Panc1 (cell line): ENCODE results near the gene REXO4. TPM values are rescaled to one million over a fixed set of nuclear protein-coding genes. Genes with fewer than 3 reads are reported as not detected.

ENCODE experiments used
- ATAC-seq: fragments of 200-7000 bp; cut with Tn5 transposase; 2 replicates; pipeline ENCODE4 v1.9.1; 2020; ENCODE audit warnings: mild to moderate bottlenecking, moderate library complexity
- BruUV-seq: library from RNA; stranded (reverse); fragments of 400-500 nt; replicated peaks from 2 replicates; lab custom pipeline; 2021; lab: Mats Ljungman, UMichigan
- CTCF ChIA-PET: fragments of 300-600 bp; sonication (Branson Sonifier 250); formaldehyde crosslinking; loops from one replicate; lab custom pipeline; 2022; ENCODE audit warnings: antibody characterized with exemption; lab: Charles Lee
- POLR2A ChIA-PET: fragments of 300-600 bp; sonication (Branson Sonifier 250); formaldehyde crosslinking; loops from one replicate; lab custom pipeline; 2022; ENCODE audit warnings: antibody characterized with exemption; lab: Charles Lee
- DNase-seq: peaks from one replicate; pipeline ENCODE4 v3.0.0-alpha.2; 2010; ENCODE audit warnings: low read depth, low spot score
- H3K27ac ChIP-seq: 2 replicates; pipeline ENCODE4 v1.5.1; 2011; ENCODE audit warnings: mild to moderate bottlenecking, low read length, inconsistent platforms
- H3K27me3 ChIP-seq: fragments of 200-500 bp; sonication (Bioruptor generic); 2 replicates; pipeline ENCODE4 v1.6.0; 2014; ENCODE audit warnings: low read length, inconsistent platforms; ENCODE audit not compliant: control insufficient read depth, insufficient read depth
- H3K36me3 ChIP-seq: fragments of 200-500 bp; sonication (Bioruptor generic); 2 replicates; pipeline ENCODE4 v1.5.1; 2014; ENCODE audit warnings: inconsistent platforms, mild to moderate bottlenecking, low read length, moderate library complexity; ENCODE audit not compliant: control insufficient read depth, insufficient read depth
- H3K4me1 ChIP-seq: 2 replicates; pipeline ENCODE4 v1.5.1; 2011; ENCODE audit warnings: inconsistent platforms, mild to moderate bottlenecking, low read length, moderate library complexity; ENCODE audit not compliant: control insufficient read depth, insufficient read depth
- H3K4me3 ChIP-seq, 2 experiments: 2 replicates each; pipeline ENCODE4 v1.5.1; 2011 to 2012; ENCODE audit warnings: low read depth in 2 of 2, low read length in 2 of 2, mild to moderate bottlenecking in 2 of 2, inconsistent platforms in 1 of 2, moderate library complexity in 1 of 2
- H3K9me3 ChIP-seq: fragments of 200-500 bp; sonication (Bioruptor generic); 2 replicates; pipeline ENCODE4 v1.5.1; 2014; ENCODE audit warnings: low read depth, mild to moderate bottlenecking, inconsistent platforms, low read length, moderate library complexity; ENCODE audit not compliant: control insufficient read depth, insufficient read depth
- CTCF ChIP-seq: fragments of 450-650 bp; IDR thresholded peaks from 2 replicates; pipeline ENCODE4 v1.5.1; 2017; ENCODE audit warnings: mild to moderate bottlenecking
- POLR2AphosphoS5 ChIP-seq: IDR thresholded peaks from 2 replicates; pipeline ENCODE4 v1.6.1; 2012; ENCODE audit warnings: mild to moderate bottlenecking, low read depth, low read length, moderate library complexity
- REST ChIP-seq, 2 experiments: IDR thresholded peaks; 2 replicates each; pipeline ENCODE4 v1.6.1; 2011 to 2012; ENCODE audit warnings: low read depth in 2 of 2, control low read depth in 1 of 2, low read length in 1 of 2, mild to moderate bottlenecking in 1 of 2, moderate library complexity in 1 of 2; ENCODE audit not compliant: insufficient read depth in 1 of 2
- SIN3A ChIP-seq: IDR thresholded peaks from 2 replicates; pipeline ENCODE4 v1.6.1; 2012; ENCODE audit warnings: low read depth, mild to moderate bottlenecking, low read length, moderate library complexity, borderline replicate concordance; ENCODE audit not compliant: insufficient read depth
- TCF7L2 ChIP-seq: IDR thresholded peaks from 2 replicates; pipeline ENCODE4 v1.6.1; 2011; ENCODE audit warnings: mild to moderate bottlenecking, low read depth, low read length, inconsistent platforms
- in situ Hi-C: cut with HindIII; loops from 2 replicates; pipeline ENCODE4 v1.10.0; 2016; ENCODE audit warnings: low sequenced_read_pairs, low pct_unique_long_range_greater_than_20kb
- intact Hi-C: fragments of 100-400 bp; cut with micrococcal nuclease; formaldehyde crosslinking; loops from one replicate; pipeline ENCODE4 v1.10.0; 2022; ENCODE audit not compliant: unreplicated experiment
- total RNA-seq: library from RNA; stranded (reverse); gene quantifications from one replicate; pipeline ENCODE4 v1.2.1, GENCODE V29; 2021; ENCODE audit not compliant: unreplicated experiment

Gene REXO4
- total RNA-seq, 1 experiment from 2014 or later, result 19.9 TPM

- POLR2A ChIA-PET, result no interaction called here
- Histone ChIP-seq H3K9me3 (no peaks in the 10 kb centered on the region), H3K4me3 (no peak overlapping the region), H3K27me3 (no peaks in the 10 kb centered on the region), H3K4me1 (peaks cover 13% of the 10 kb centered on the region), H3K27ac (no peak overlapping the region), H3K36me3 (peaks cover 6% of the 10 kb centered on the region; the same call in 1 of the 2 replicates)
- ATAC-seq, result no peak
- in situ Hi-C loops (no loop called here), intact Hi-C loops (no loop called here)
- DNase-seq, result no peak
- CTCF ChIA-PET, result no interaction called here
- TF ChIP-seq REST (IDR thresholded peaks at IDR 0.05; ENCODE audit: insufficient read depth in 1 of 2, low read depth in 2 of 2, low read length in 1 of 2), result no peak
- BruUV-seq, result no TSS peak
Observed at GRCh38 chr9:133368249-133368881, 49.4 kb downstream of the REXO4 start.

- Histone ChIP-seq H3K36me3 (peaks cover 6% of the 10 kb centered on the region; the same call in 1 of the 2 replicates), H3K9me3 (no peaks in the 10 kb centered on the region), H3K4me1 (peaks cover 13% of the 10 kb centered on the region), H3K4me3 (no peak overlapping the region), H3K27me3 (no peaks in the 10 kb centered on the region), H3K27ac (no peak overlapping the region)
- intact Hi-C loops (no loop called here), in situ Hi-C loops (no loop called here)
- ChIA-PET POLR2A (no interaction called here), CTCF (no interaction called here)
- ATAC-seq (no peak), DNase-seq (no peak)
- BruUV-seq, result no TSS peak
- TF ChIP-seq REST (IDR thresholded peaks at IDR 0.05; ENCODE audit: insufficient read depth in 1 of 2, low read depth in 2 of 2, low read length in 1 of 2) (no peak), CTCF (no peak), POLR2AphosphoS5 (no peak), SIN3A (no peak), TCF7L2 (no peak)
Observed at GRCh38 chr9:133367778-133368177, 50.0 kb downstream of the REXO4 start.
